OCI-LY1 (cell line): ENCODE results near the gene FGF10.

Source experiments
- H2AFZ ChIP-seq: fragments of 200-600 bp; sonication (generic), shearing (Covaris generic); 2 replicates; pipeline ENCODE4 v1.6.0; 2014; ENCODE audit warnings: antibody characterized with exemption, mild to moderate bottlenecking, low read length
- H3F3A ChIP-seq: fragments of 200-600 bp; sonication (generic), shearing (Covaris generic); 2 replicates; pipeline ENCODE4 v1.6.0; 2014; ENCODE audit warnings: mild to moderate bottlenecking, antibody characterized with exemption, low read length, moderate library complexity; ENCODE audit not compliant: insufficient read depth
- H3K27ac ChIP-seq: fragments of 200-600 bp; sonication (generic); 2 replicates; pipeline ENCODE4 v1.5.1; 2014; ENCODE audit warnings: low read length, mixed run types, mild to moderate bottlenecking, low read depth; ENCODE audit not compliant: poor library complexity, severe bottlenecking
- H3K27me3 ChIP-seq: fragments of 200-600 bp; sonication (generic); 2 replicates; pipeline ENCODE4 v1.6.0; 2014; ENCODE audit warnings: antibody characterized with exemption, mild to moderate bottlenecking, low read length, moderate library complexity; ENCODE audit not compliant: insufficient read depth
- H3K36me3 ChIP-seq: fragments of 200-600 bp; sonication (generic); 2 replicates; pipeline ENCODE4 v1.6.1; 2014; ENCODE audit warnings: mild to moderate bottlenecking, antibody characterized with exemption, low read length, moderate library complexity, mixed read lengths; ENCODE audit not compliant: insufficient read depth
- H3K4me1 ChIP-seq: fragments of 200-600 bp; sonication (generic); 2 replicates; pipeline ENCODE4 v1.5.1; 2014; ENCODE audit warnings: mild to moderate bottlenecking, low read length, moderate library complexity; ENCODE audit not compliant: insufficient read depth, severe bottlenecking
- H3K4me2 ChIP-seq: fragments of 200-600 bp; sonication (generic), shearing (Covaris generic); 2 replicates; pipeline ENCODE4 v1.6.1; 2014; ENCODE audit warnings: low read length
- H3K4me3 ChIP-seq: fragments of 200-600 bp; sonication (generic); 2 replicates; pipeline ENCODE4 v1.5.1; 2014; ENCODE audit warnings: low read length, low read depth, mild to moderate bottlenecking, mixed read lengths; ENCODE audit not compliant: poor library complexity, severe bottlenecking
- H3K79me2 ChIP-seq: fragments of 200-600 bp; shearing (Covaris generic); 2 replicates; pipeline ENCODE4 v1.6.1; 2016; ENCODE audit warnings: mixed run types, low read length, mixed read lengths; ENCODE audit not compliant: insufficient read depth
- H3K9ac ChIP-seq: fragments of 200-600 bp; sonication (generic), shearing (Covaris generic); 2 replicates; pipeline ENCODE4 v1.6.1; 2014; ENCODE audit warnings: mild to moderate bottlenecking, low read length, mixed read lengths
- H3K9me2 ChIP-seq: fragments of 200-600 bp; sonication (generic), shearing (Covaris generic); 2 replicates; pipeline ENCODE4 v1.6.1; 2014; ENCODE audit warnings: low read depth, mild to moderate bottlenecking, low read length, mixed read lengths
- H3K9me3 ChIP-seq: fragments of 200-600 bp; shearing (Covaris generic); 2 replicates; pipeline ENCODE4 v1.6.1; 2014; ENCODE audit warnings: low read length, mixed read lengths
- H4K20me1 ChIP-seq: fragments of 200-600 bp; sonication (generic), shearing (Covaris generic); 2 replicates; pipeline ENCODE4 v1.6.0; 2016; ENCODE audit warnings: mild to moderate bottlenecking, low read length; ENCODE audit not compliant: insufficient read depth
- CTCF ChIP-seq: fragments of 200-600 bp; sonication (generic), shearing (Covaris generic); IDR thresholded peaks from 2 replicates; pipeline ENCODE4 v1.5.1; 2017; ENCODE audit warnings: mild to moderate bottlenecking, antibody characterized with exemption, low read length, moderate library complexity, mixed read lengths
- EZH2 ChIP-seq: fragments of 200-600 bp; sonication (generic), shearing (Covaris generic); IDR thresholded peaks from 2 replicates; pipeline ENCODE4 v1.8.0; 2017; ENCODE audit warnings: borderline replicate concordance, mixed run types, mild to moderate bottlenecking, antibody characterized with exemption, low read length, moderate library complexity, mixed read lengths

FGF10 gene

GRCh38 chr5:44377057-44377456, 12.2 kb downstream of the FGF10 start:
- Histone ChIP-seq H3K9me3 (no peaks in the 10 kb centered on the region), H3K4me3 (no peak overlapping the region), H3K27ac (no peak overlapping the region), H3K4me2 (no peak overlapping the region), H3F3A (no peaks in the 10 kb centered on the region), H3K9ac (no peak overlapping the region), H3K9me2 (no peaks in the 10 kb centered on the region), H3K27me3 (no peaks in the 10 kb centered on the region), H2AFZ (no peak overlapping the region), H4K20me1 (no peaks in the 10 kb centered on the region), H3K36me3 (no peaks in the 10 kb centered on the region), H3K79me2 (no peaks in the 10 kb centered on the region), H3K4me1 (no peaks in the 10 kb centered on the region)
- TF ChIP-seq EZH2 (no peak), CTCF (no peak)

- H3K9me3 ChIP-seq: no peaks in the 10 kb centered on the region
- H3K4me1 ChIP-seq: no peaks in the 10 kb centered on the region
- H2AFZ ChIP-seq: no peak overlapping the region
- H3K9ac ChIP-seq: no peak overlapping the region
- H4K20me1 ChIP-seq: no peaks in the 10 kb centered on the region
- H3K36me3 ChIP-seq: no peaks in the 10 kb centered on the region
- no peak overlapping the region for H3K27ac ChIP-seq
- H3K27me3 ChIP-seq: no peaks in the 10 kb centered on the region
- TF ChIP-seq EZH2 (no peak), CTCF (no peak)
- no peak overlapping the region for H3K4me2 ChIP-seq
- no peaks in the 10 kb centered on the region for H3K79me2 ChIP-seq
- no peak overlapping the region for H3K4me3 ChIP-seq
- no peaks in the 10 kb centered on the region for H3K9me2 ChIP-seq
- H3F3A ChIP-seq: no peaks in the 10 kb centered on the region
These were observed 17.2 kb downstream of the FGF10 start for GRCh38 chr5:44372028-44372427.

DNA sequence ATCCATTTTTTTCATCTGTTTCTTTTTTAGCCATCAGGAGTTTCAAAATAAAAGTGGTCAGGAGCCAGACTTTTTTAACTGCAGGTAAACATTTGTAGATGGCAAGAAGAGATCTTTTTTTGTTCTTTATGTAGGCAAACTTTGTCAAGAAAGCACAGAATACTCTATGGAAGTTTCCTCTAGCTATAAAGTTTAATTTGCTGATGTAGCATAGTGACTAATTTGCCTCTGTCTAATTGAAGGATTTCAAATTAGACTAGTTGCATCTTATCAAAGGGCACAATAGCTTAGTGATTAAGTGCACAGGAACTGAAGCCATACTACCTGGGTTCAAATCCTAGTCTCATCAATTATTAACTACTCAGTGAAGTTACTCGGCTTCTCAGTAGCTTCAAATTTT, 22.0 kb downstream of the FGF10 start:
- Histone ChIP-seq H3K9me3 (no peaks in the 10 kb centered on the region), H3K27ac (no peak overlapping the region), H3K9me2 (no peaks in the 10 kb centered on the region), H3K4me2 (no peak overlapping the region), H3K4me3 (no peak overlapping the region), H3K79me2 (no peaks in the 10 kb centered on the region), H3K9ac (no peak overlapping the region), H2AFZ (no peak overlapping the region), H3K36me3 (no peaks in the 10 kb centered on the region), H3K4me1 (no peaks in the 10 kb centered on the region), H4K20me1 (no peaks in the 10 kb centered on the region), H3K27me3 (no peaks in the 10 kb centered on the region), H3F3A (no peaks in the 10 kb centered on the region)
- no peak for TF ChIP-seq CTCF
- no peak for TF ChIP-seq EZH2
